Esophagus squamous epithelium (tissue), 5 donors: Measurements from ENCODE around the gene SRD5A2. TPM values are rescaled to one million over a fixed set of nuclear protein-coding genes. Genes with fewer than 3 reads are reported as not detected.

ENCODE experiments used
- DNase-seq: peaks from one replicate; lab custom pipeline; 2025; lab: John Stamatoyannopoulos, UW
- H3K27ac ChIP-seq, 4 donors: fragments of 200-600 bp; sonication (generic); one replicate each; pipeline ENCODE4 v1.5.1; 2016 to 2019; ENCODE audit warnings: mild to moderate bottlenecking in 1 of 4
- H3K27me3 ChIP-seq, 4 donors: fragments of 200-600 bp; sonication (generic); 1 replicate in 3 of 4; 2 replicates in 1 of 4; pipeline versions ENCODE4 v1.5.1 to v1.6.0; 2017 to 2021; ENCODE audit warnings: antibody characterized with exemption in 1 of 4
- H3K36me3 ChIP-seq, 3 donors: fragments of 200-600 bp; sonication (generic); one replicate each; pipeline ENCODE4 v1.5.1; 2016 to 2019
- H3K4me1 ChIP-seq, 3 donors: fragments of 200-600 bp; sonication (generic); one replicate each; pipeline ENCODE4 v1.5.1; 2017 to 2019
- H3K4me3 ChIP-seq, 4 donors: fragments of 200-600 bp; sonication (generic); 1 replicate in 3 of 4; 2 replicates in 1 of 4; pipeline ENCODE4 v1.5.1; 2016 to 2019; ENCODE audit warnings: mild to moderate bottlenecking in 2 of 4, moderate library complexity in 1 of 4
- H3K9me3 ChIP-seq, 3 donors: fragments of 200-600 bp; sonication (generic); one replicate each; pipeline ENCODE4 v1.5.1; 2016 to 2019
- POLR2A ChIP-seq, 4 donors: fragments of 450-650 bp; IDR thresholded peaks; one replicate each; pipeline ENCODE4 v1.6.1; 2017; ENCODE audit warnings: antibody characterized with exemption in 4 of 4, mild to moderate bottlenecking in 4 of 4, moderate library complexity in 3 of 4
- WGBS, 2 donors: methylation state at CpG; one replicate each; pipeline ENCODE4 v1.1.5; 2018; 5-methylcytosine and 5-hydroxymethylcytosine counted together
- intact Hi-C: fragments of 100-400 bp; cut with DNase I; formaldehyde crosslinking; loops from one replicate; pipeline ENCODE4 v1.15.0; 2022
- total RNA-seq, 4 donors: library from RNA; depleted of rRNA; stranded (reverse); fragments of >200 nt; gene quantifications; one replicate each; pipeline ENCODE4 v1.1.0, GENCODE V29; 2016
- TF ChIP-seq, protein P1 (sequence below), 6 experiments: fragments of 450-650 bp in 4 of 6; fragments of 200-600 bp in 2 of 6; sonication (generic) in 2 of 6; IDR thresholded peaks; one replicate each; pipeline ENCODE4 v1.5.1; 2016 to 2019; ENCODE audit warnings: antibody characterized with exemption in 6 of 6, mild to moderate bottlenecking in 4 of 6, moderate library complexity in 4 of 6
- donor health status: DM: yes; HTN: yes; CAD: no.

The SRD5A2 gene
- total RNA-seq, 4 donors from 2014 or later = 0.19 TPM; not detected in 3

DNA sequence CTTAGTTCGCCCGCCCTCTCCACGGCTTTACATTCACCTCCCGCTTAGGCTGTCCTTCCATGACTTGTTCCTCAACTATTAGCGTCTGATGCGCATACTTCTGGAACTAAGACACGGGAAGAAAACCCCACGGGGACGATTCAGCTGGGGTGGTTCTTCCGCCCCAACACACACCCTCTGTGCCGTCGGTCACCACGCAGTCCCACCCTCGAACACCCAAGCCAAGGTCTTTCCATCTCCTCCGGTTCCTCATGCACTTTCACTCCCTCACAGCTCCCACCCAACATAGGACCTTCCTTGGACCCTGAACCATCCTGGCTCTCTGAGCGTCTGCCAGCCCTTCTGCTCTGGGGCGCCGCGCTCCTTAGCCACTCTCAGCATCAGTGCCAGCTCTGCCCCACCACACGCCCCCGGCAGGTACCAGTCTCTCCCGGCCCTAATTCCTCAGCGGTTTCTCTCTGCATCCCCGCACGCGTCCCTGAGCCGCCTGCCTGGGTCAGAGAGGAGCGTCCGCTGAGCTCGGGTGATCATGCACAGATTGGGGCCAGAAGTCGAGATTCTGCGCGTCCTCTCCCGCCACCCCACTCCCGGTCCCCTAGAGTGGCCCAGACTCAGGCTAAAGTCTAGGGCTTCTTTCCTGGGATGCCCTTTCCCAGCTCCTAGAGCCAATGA is 522 bp upstream of the SRD5A2 start:
- peaks cover 0 to 82% (median 5%) of the 10 kb centered on the region in 4 donors for H3K27me3 ChIP-seq
- no peaks in the 10 kb centered on the region for H3K9me3 ChIP-seq
- TF ChIP-seq, protein P1, sequence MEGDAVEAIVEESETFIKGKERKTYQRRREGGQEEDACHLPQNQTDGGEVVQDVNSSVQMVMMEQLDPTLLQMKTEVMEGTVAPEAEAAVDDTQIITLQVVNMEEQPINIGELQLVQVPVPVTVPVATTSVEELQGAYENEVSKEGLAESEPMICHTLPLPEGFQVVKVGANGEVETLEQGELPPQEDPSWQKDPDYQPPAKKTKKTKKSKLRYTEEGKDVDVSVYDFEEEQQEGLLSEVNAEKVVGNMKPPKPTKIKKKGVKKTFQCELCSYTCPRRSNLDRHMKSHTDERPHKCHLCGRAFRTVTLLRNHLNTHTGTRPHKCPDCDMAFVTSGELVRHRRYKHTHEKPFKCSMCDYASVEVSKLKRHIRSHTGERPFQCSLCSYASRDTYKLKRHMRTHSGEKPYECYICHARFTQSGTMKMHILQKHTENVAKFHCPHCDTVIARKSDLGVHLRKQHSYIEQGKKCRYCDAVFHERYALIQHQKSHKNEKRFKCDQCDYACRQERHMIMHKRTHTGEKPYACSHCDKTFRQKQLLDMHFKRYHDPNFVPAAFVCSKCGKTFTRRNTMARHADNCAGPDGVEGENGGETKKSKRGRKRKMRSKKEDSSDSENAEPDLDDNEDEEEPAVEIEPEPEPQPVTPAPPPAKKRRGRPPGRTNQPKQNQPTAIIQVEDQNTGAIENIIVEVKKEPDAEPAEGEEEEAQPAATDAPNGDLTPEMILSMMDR (IDR thresholded peaks at IDR 0.05) = no peak
- TF ChIP-seq POLR2A (IDR thresholded peaks at IDR 0.05) = no peak
- 44 to 70% methylated on average over 30 to 34 of the region's 35 CpGs for WGBS, 2 donors
- no peaks in the 10 kb centered on the region for H3K36me3 ChIP-seq
- intact Hi-C loops = no loop called here
- H3K4me1 ChIP-seq = peaks cover 0 to 11% (median 0%) of the 10 kb centered on the region in 3 donors
- H3K4me3 ChIP-seq = no peak overlapping the region
- DNase-seq = no peak
- H3K27ac ChIP-seq = no peak overlapping the region

DNA sequence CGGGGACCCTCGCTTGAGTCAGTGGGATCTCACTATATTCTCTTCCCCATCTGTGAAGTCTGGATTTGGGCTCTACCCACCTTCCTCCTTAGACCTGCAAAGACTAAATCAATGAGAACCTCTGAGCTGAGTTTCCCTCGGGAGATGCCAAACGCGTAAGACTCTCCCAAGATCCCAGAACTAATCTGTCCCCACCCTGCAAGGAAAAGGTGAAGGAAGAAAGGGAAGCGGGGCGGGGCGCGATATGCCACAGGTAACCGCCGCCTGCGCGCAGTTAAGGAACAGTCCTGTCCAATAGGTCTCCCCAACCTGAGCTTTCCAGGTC is 780 bp downstream of the SRD5A2 start:
- Histone ChIP-seq H3K9me3 (no peaks in the 10 kb centered on the region), H3K36me3 (no peaks in the 10 kb centered on the region), H3K27ac (no peak overlapping the region), H3K4me1 (peaks cover 0 to 11% (median 0%) of the 10 kb centered on the region in 3 donors), H3K27me3 (peaks cover 0 to 69% (median 5%) of the 10 kb centered on the region in 4 donors), H3K4me3 (peak overlapping the region in 1 of 4 donors; percentile 30)
- intact Hi-C loops = no loop called here
- TF ChIP-seq POLR2A (IDR thresholded peaks at IDR 0.05) = no peak
- TF ChIP-seq, protein P1 (IDR thresholded peaks at IDR 0.05) = no peak
- WGBS, 2 donors = 4 to 10% methylated on average over 2 to 5 of the region's 13 CpGs
- no peak for DNase-seq

DNA sequence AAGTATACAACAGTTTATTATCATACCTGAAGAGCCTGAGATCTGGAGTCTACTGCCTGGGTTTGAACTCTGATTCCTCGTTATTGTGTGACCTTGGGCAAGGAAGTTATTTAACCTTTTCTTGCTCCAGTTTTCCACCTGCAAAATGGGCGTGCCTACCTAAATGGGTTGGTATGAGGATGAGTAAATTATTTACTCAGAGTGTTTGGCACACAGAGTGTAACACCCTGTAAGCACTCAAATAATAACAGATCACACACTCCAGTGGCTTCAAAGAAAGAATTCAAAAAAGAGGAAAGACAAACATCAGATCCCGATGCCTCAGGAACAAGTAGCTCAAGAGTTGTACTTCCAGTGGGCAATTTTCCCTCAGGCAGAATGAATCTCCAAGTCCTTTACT is 2.4 kb downstream of the SRD5A2 start:
- TF ChIP-seq, protein P1 (IDR thresholded peaks at IDR 0.05) = no peak
- no peak for TF ChIP-seq POLR2A (IDR thresholded peaks at IDR 0.05)
- no peaks in the 10 kb centered on the region for H3K36me3 ChIP-seq
- peaks cover 0 to 11% (median 0%) of the 10 kb centered on the region in 3 donors for H3K4me1 ChIP-seq
- H3K4me3 ChIP-seq = no peak overlapping the region
- no peak overlapping the region for H3K27ac ChIP-seq
- intact Hi-C loops = no loop called here
- 39 to 44% methylated on average over 3 of the region's 3 CpGs for WGBS, 2 donors
- H3K27me3 ChIP-seq = peaks cover 0 to 62% (median 5%) of the 10 kb centered on the region in 4 donors
- no peaks in the 10 kb centered on the region for H3K9me3 ChIP-seq
- DNase-seq = no peak

DNA sequence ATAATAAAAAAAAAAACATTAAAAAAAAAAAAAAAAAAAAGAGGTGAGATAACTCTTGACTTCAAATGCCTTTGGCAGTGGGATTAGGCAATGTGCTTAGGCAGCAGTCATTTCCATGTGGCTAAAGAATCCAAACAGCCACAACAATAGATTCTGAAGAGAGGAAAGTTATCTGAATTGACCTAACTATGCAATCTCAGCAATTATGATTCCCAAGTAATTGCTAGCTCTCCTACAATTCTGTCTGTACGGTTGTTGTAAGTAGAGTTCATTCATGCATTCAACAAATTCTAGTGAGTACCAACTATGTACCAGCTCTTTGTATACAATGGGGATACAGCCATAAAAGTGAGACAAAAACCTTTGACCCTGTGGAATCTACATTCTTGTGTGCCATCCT is 3.6 kb downstream of the SRD5A2 start:
- Histone ChIP-seq H3K27ac (no peak overlapping the region), H3K27me3 (peaks cover 0 to 51% (median 5%) of the 10 kb centered on the region in 4 donors), H3K36me3 (no peaks in the 10 kb centered on the region), H3K4me3 (no peak overlapping the region), H3K4me1 (peaks cover 0 to 11% (median 0%) of the 10 kb centered on the region in 3 donors), H3K9me3 (no peaks in the 10 kb centered on the region)
- TF ChIP-seq, protein P1 (IDR thresholded peaks at IDR 0.05) = no peak
- TF ChIP-seq POLR2A (IDR thresholded peaks at IDR 0.05) = no peak
- WGBS, 2 donors = 75 to 93% methylated on average over 1 of the region's 1 CpG
- DNase-seq = no peak
- intact Hi-C loops = no loop called here

DNA sequence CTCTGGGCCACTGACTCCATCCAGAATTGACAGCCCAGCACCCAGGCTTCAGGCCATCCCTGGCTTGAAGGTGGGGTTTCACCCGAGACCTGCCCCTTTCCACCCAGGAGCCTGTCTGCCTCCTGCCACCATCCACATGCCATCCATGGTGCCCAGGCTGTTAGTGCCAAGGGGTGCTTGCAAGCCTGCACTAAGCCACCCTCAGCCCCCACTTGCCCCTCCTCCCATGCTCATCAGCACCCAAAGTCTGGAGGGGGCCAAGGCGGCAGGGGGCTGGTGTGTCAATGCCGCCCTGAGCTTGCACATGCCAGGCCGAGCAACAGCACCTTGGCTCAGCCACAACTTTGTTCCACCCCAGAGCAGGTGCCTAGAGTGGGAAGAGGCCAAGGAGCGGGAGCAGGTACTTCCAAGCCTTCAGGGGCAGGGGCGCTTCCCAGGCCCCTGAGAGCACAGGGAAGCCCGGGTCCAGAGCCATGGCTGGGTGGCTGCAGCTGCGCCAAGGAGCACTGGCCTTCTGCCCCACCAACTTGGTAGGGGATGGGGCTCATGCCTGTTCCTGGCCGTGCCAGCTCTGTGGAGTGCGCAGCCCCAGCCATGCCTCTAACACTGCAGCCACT is 12.0 kb downstream of the SRD5A2 start:
- WGBS, 2 donors = 100% methylated on average over 1 to 2 of the region's 10 CpGs
- TF ChIP-seq, protein P1 (IDR thresholded peaks at IDR 0.05) = no peak
- no peak for TF ChIP-seq POLR2A (IDR thresholded peaks at IDR 0.05)
- Histone ChIP-seq H3K4me3 (no peak overlapping the region), H3K27me3 (peaks cover 0 to 15% (median 0%) of the 10 kb centered on the region in 4 donors), H3K9me3 (peaks cover 0 to 6% (median 0%) of the 10 kb centered on the region in 3 donors), H3K27ac (no peak overlapping the region), H3K4me1 (no peaks in the 10 kb centered on the region), H3K36me3 (no peaks in the 10 kb centered on the region)
- no peak for DNase-seq
- intact Hi-C loops = no loop called here
